GM12878 (cell line): ENCODE results near the gene STK4. TPM values are rescaled to one million over a fixed set of nuclear protein-coding genes. Genes with fewer than 3 reads are reported as not detected.

Experiments used
- ATAC-seq: fragments of 200-7000 bp; cut with Tn5 transposase; 3 replicates; pipeline ENCODE4 v1.9.1; 2020; ENCODE audit warnings: mild to moderate bottlenecking, moderate library complexity
- BruUV-seq: library from RNA; stranded (reverse); fragments of 400-500 nt; replicated peaks from 2 replicates; lab custom pipeline; 2021; lab: Mats Ljungman, UMichigan
- CTCF ChIA-PET: fragments of 300-600 bp; sonication (Branson Sonifier 250); formaldehyde crosslinking; extraction: SDS; loops from one replicate; lab custom pipeline; 2021; ENCODE audit warnings: inconsistent platforms; lab: Yijun Ruan, JAX
- POLR2A ChIA-PET: fragments of 350-600 bp; formaldehyde crosslinking; extraction: SDS; loops from one replicate; lab custom pipeline; 2021; ENCODE audit warnings: inconsistent platforms; lab: Charles Lee
- RAD21 ChIA-PET: fragments of 300-600 bp; sonication (Branson Sonifier 250); formaldehyde crosslinking; loops from one replicate; lab custom pipeline; 2023; ENCODE audit warnings: antibody characterized with exemption; ENCODE audit not compliant: unreplicated experiment; lab: Charles Lee
- SMC1A ChIA-PET: fragments of 300-600 bp; sonication (Branson Sonifier 250); formaldehyde crosslinking; loops from one replicate; lab custom pipeline; 2023; ENCODE audit not compliant: unreplicated experiment, uncharacterized antibody; lab: Charles Lee
- DNase-seq: peaks from one replicate; pipeline ENCODE4 v3.0.0-alpha.2; 2011; ENCODE audit warnings: low read depth, low spot score
- FAIRE-seq: peaks from 3 replicates; lab custom pipeline; 2011; peaks lifted over from hg19 to GRCh38; lab: Jason Lieb, UNC
- H2AFZ ChIP-seq: 2 replicates; pipeline ENCODE4 v1.6.0; 2011; ENCODE audit warnings: low read depth, low read length, control low read depth; ENCODE audit not compliant: control insufficient read depth
- H3K27ac ChIP-seq: 2 replicates; pipeline ENCODE4 v1.5.1; 2011; ENCODE audit warnings: control low read depth; ENCODE audit not compliant: control insufficient read depth, insufficient read depth
- H3K27me3 ChIP-seq, 2 experiments: replicated peaks in 1 of 2; 2 replicates each; pipeline versions ENCODE4 v1.6.0 to v1.6.1; 2011; ENCODE audit warnings: low read length in 1 of 2; ENCODE audit not compliant: control insufficient read depth in 2 of 2, insufficient read depth in 2 of 2
- H3K36me3 ChIP-seq, 2 experiments: 2 replicates each; pipeline ENCODE4 v1.5.1; 2011; ENCODE audit warnings: low read length in 1 of 2; ENCODE audit not compliant: control insufficient read depth in 2 of 2, insufficient read depth in 2 of 2
- H3K4me1 ChIP-seq: 2 replicates; pipeline ENCODE4 v1.6.1; 2011; ENCODE audit warnings: mild to moderate bottlenecking, low read length, moderate library complexity, mixed read lengths; ENCODE audit not compliant: control insufficient read depth, insufficient read depth
- H3K4me2 ChIP-seq: 2 replicates; pipeline ENCODE4 v1.6.0; 2011; ENCODE audit warnings: control low read depth; ENCODE audit not compliant: control insufficient read depth, insufficient read depth
- H3K4me3 ChIP-seq: fragments of 200-600 bp; sonication (generic); 2 replicates; pipeline ENCODE4 v1.5.1; 2016
- H3K79me2 ChIP-seq: 2 replicates; pipeline ENCODE4 v1.6.0; 2011; ENCODE audit warnings: low read length; ENCODE audit not compliant: control insufficient read depth, insufficient read depth
- H3K9ac ChIP-seq: 2 replicates; pipeline ENCODE4 v1.8.0; 2011; ENCODE audit warnings: low read length, control low read depth, mixed read lengths; ENCODE audit not compliant: control insufficient read depth, insufficient read depth
- H3K9me3 ChIP-seq: replicated peaks from 3 replicates; pipeline ENCODE4 v1.5.1; 2011; ENCODE audit warnings: mild to moderate bottlenecking, low read length; ENCODE audit not compliant: control insufficient read depth, insufficient read depth
- H4K20me1 ChIP-seq: 2 replicates; pipeline ENCODE4 v1.6.0; 2011; ENCODE audit not compliant: control insufficient read depth, insufficient read depth
- ATF7 ChIP-seq: fragments of 450-650 bp; IDR thresholded peaks from 2 replicates; pipeline ENCODE4 v1.6.1; 2016; ENCODE audit warnings: low read depth, mild to moderate bottlenecking
- BACH1 ChIP-seq: fragments of 450-650 bp; IDR thresholded peaks from 2 replicates; pipeline ENCODE4 v1.6.1; 2017; ENCODE audit warnings: mild to moderate bottlenecking, borderline replicate concordance
- CHD2 ChIP-seq: IDR thresholded peaks from 2 replicates; pipeline ENCODE4 v1.6.1; 2011; ENCODE audit warnings: low read depth, low read length, improper control_type of control experiment, borderline replicate concordance
- CREB1 ChIP-seq: IDR thresholded peaks from 2 replicates; pipeline ENCODE4 v1.6.1; 2012; ENCODE audit warnings: low read depth, mild to moderate bottlenecking, inconsistent platforms
- DPF2 ChIP-seq: fragments of 450-650 bp; IDR thresholded peaks from 2 replicates; pipeline ENCODE4 v1.6.1; 2017; ENCODE audit warnings: mild to moderate bottlenecking
- JUND ChIP-seq: IDR thresholded peaks from 2 replicates; pipeline ENCODE4 v1.6.1; 2012; ENCODE audit warnings: low read depth, mild to moderate bottlenecking, low read length, improper control_type of control experiment, moderate library complexity
- KLF5 ChIP-seq: fragments of 450-650 bp; IDR thresholded peaks from 2 replicates; pipeline ENCODE4 v1.6.1; 2014; ENCODE audit warnings: mild to moderate bottlenecking; ENCODE audit not compliant: partially characterized antibody
- POLR2AphosphoS5 ChIP-seq: IDR thresholded peaks from 2 replicates; pipeline ENCODE4 v1.6.1; 2011; ENCODE audit warnings: mild to moderate bottlenecking, low read length, inconsistent platforms
- RFX5 ChIP-seq: IDR thresholded peaks from 2 replicates; pipeline ENCODE4 v1.6.1; 2011; ENCODE audit warnings: low read depth, low read length, improper control_type of control experiment
- SIN3A ChIP-seq: IDR thresholded peaks from 2 replicates; pipeline ENCODE4 v1.6.1; 2012; ENCODE audit warnings: low read depth, low read length, improper control_type of control experiment
- SRF ChIP-seq, 2 experiments: IDR thresholded peaks; 2 replicates each; pipeline ENCODE4 v1.6.1; 2011; ENCODE audit warnings: low read depth in 2 of 2, low read length in 2 of 2, mild to moderate bottlenecking in 1 of 2, moderate library complexity in 1 of 2
- STAT1 ChIP-seq: fragments of 450-650 bp; conservative IDR thresholded peaks from 2 replicates; pipeline ENCODE4 v1.6.1; 2014; ENCODE audit warnings: antibody characterized with exemption, mild to moderate bottlenecking
- YBX1 ChIP-seq: fragments of 450-650 bp; IDR thresholded peaks from 2 replicates; pipeline ENCODE4 v1.6.1; 2016; ENCODE audit warnings: antibody characterized with exemption
- ZZZ3 ChIP-seq: IDR thresholded peaks from 2 replicates; pipeline ENCODE4 v1.6.1; 2011; ENCODE audit warnings: low read depth; ENCODE audit not compliant: control insufficient read depth, insufficient read length
- WGBS: methylation state at CpG from one replicate; pipeline ENCODE4 v1.1.6; 2016; ENCODE audit warnings: low lambda C conversion rate; ENCODE audit not compliant: insufficient replicate concordance, insufficient coverage; ENCODE audit errors: missing lambda C conversion rate; 5-methylcytosine and 5-hydroxymethylcytosine counted together
- in situ Hi-C: fragments of 300-500 bp; cut with MboI; formaldehyde crosslinking; loops from 9 replicates; pipeline ENCODE4 v1.14.3; 2018; ENCODE audit warnings: mixed read lengths
- intact Hi-C: fragments of 100-400 bp; cut with micrococcal nuclease; formaldehyde crosslinking; loops from one replicate; pipeline ENCODE4 v1.14.2; 2022; ENCODE audit not compliant: unreplicated experiment
- polyA plus RNA-seq, 11 experiments: library from polyadenylated mRNA; depleted of rRNA in 4 of 11; unstranded in 6 of 11; stranded (reverse) in 5 of 11; fragments of >200 nt; fragmentation: Nextera tagmentation in 4 of 11; fragmentation: Illumina TruSeq in 1 of 11; extraction: Ambion mirVana in 4 of 11; extraction: Trizol in 1 of 11; gene quantifications; 1 replicate in 1 of 11; 2 replicates in 10 of 11; pipeline versions ENCODE4 v1.2.1 to v1.2.3, GENCODE V29; 2011 to 2016; ENCODE audit warnings: inconsistent platforms in 2 of 11, missing spikeins in 2 of 11, low read depth in 1 of 11
- total RNA-seq, 4 experiments: library from RNA; depleted of rRNA in 3 of 4; stranded (reverse); fragments of >200 nt in 3 of 4; fragmentation: Illumina TruSeq in 1 of 4; extraction: Trizol in 1 of 4; gene quantifications; 2 replicates each; pipeline versions ENCODE4 v1.2.1 to v1.2.3, GENCODE V29; 2013 to 2021
- TF ChIP-seq, protein P1 (sequence below): fragments of 450-650 bp; IDR thresholded peaks from 2 replicates; pipeline ENCODE4 v1.6.1; 2016; ENCODE audit warnings: mild to moderate bottlenecking
- TF ChIP-seq, protein P2 (sequence below): IDR thresholded peaks from 2 replicates; pipeline ENCODE4 v1.6.1; 2012; ENCODE audit warnings: improper control_type of control experiment, low read depth, low read length; ENCODE audit not compliant: insufficient replicate concordance

STK4 gene
- total and polyA plus RNA-seq, 10 of the 15 experiments (the other 5 are each of a cell fraction or from before 2014, with no cell fraction given): 24.0 to 135 (median 89.7) TPM

DNA sequence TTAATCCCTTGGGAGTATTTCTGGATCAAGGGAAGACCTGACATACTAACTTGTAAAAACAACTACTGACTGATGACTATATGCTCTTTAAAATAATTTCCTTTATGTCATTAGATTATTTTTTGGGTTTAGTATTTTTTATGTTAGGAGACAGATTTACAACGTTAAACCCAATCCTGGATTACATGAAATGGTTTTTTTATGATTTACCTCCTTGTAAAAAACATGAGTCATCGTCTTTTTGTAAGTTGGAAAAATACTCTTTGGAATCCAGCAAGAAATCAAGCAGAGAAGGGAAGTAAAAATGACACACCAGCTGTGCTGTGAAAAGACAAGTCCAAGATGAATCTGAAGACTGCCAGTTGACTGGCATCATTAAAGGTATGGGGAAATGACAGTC, 6.7 kb downstream of the STK4 start:
- peaks cover 88% of the 10 kb centered on the region for H3K79me2 ChIP-seq
- no peak overlapping the region for H2AFZ ChIP-seq
- peaks cover 3% of the 10 kb centered on the region for H3K4me1 ChIP-seq
- TF ChIP-seq JUND (no peak), SIN3A (no peak), CHD2 (no peak), RFX5 (no peak), YBX1 (no peak), SRF (IDR thresholded peaks at IDR 0.05; ENCODE audit: low read depth in 2 of 2, low read length in 2 of 2) (no peak), POLR2AphosphoS5 (no peak), DPF2 (no peak), ATF7 (no peak), STAT1 (no peak), CREB1 (no peak), BACH1 (no peak), KLF5 (no peak), ZZZ3 (no peak)
- TF ChIP-seq, protein P1, sequence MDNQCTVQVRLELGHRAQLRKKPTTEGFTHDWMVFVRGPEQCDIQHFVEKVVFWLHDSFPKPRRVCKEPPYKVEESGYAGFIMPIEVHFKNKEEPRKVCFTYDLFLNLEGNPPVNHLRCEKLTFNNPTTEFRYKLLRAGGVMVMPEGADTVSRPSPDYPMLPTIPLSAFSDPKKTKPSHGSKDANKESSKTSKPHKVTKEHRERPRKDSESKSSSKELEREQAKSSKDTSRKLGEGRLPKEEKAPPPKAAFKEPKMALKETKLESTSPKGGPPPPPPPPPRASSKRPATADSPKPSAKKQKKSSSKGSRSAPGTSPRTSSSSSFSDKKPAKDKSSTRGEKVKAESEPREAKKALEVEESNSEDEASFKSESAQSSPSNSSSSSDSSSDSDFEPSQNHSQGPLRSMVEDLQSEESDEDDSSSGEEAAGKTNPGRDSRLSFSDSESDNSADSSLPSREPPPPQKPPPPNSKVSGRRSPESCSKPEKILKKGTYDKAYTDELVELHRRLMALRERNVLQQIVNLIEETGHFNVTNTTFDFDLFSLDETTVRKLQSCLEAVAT: no peak
- TF ChIP-seq, protein P2, sequence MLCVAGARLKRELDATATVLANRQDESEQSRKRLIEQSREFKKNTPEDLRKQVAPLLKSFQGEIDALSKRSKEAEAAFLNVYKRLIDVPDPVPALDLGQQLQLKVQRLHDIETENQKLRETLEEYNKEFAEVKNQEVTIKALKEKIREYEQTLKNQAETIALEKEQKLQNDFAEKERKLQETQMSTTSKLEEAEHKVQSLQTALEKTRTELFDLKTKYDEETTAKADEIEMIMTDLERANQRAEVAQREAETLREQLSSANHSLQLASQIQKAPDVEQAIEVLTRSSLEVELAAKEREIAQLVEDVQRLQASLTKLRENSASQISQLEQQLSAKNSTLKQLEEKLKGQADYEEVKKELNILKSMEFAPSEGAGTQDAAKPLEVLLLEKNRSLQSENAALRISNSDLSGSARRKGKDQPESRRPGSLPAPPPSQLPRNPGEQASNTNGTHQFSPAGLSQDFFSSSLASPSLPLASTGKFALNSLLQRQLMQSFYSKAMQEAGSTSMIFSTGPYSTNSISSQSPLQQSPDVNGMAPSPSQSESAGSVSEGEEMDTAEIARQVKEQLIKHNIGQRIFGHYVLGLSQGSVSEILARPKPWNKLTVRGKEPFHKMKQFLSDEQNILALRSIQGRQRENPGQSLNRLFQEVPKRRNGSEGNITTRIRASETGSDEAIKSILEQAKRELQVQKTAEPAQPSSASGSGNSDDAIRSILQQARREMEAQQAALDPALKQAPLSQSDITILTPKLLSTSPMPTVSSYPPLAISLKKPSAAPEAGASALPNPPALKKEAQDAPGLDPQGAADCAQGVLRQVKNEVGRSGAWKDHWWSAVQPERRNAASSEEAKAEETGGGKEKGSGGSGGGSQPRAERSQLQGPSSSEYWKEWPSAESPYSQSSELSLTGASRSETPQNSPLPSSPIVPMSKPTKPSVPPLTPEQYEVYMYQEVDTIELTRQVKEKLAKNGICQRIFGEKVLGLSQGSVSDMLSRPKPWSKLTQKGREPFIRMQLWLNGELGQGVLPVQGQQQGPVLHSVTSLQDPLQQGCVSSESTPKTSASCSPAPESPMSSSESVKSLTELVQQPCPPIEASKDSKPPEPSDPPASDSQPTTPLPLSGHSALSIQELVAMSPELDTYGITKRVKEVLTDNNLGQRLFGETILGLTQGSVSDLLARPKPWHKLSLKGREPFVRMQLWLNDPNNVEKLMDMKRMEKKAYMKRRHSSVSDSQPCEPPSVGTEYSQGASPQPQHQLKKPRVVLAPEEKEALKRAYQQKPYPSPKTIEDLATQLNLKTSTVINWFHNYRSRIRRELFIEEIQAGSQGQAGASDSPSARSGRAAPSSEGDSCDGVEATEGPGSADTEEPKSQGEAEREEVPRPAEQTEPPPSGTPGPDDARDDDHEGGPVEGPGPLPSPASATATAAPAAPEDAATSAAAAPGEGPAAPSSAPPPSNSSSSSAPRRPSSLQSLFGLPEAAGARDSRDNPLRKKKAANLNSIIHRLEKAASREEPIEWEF: no peak
- H3K9ac ChIP-seq: no peak overlapping the region
- ATAC-seq (no peak), FAIRE-seq (no peak), DNase-seq (no peak)
- RAD21 ChIA-PET: interaction anchor here (3.3 kb wide), 1 partner anchor 17 kb away, joined by 14 read pairs; no protein-coding TSS in a partner anchor
- in situ Hi-C loops: no loop called here
- H3K36me3 ChIP-seq: peaks cover 7 to 36% of the 10 kb centered on the region in 2 experiments
- BruUV-seq: no TSS peak
- intact Hi-C loops: no loop called here
- SMC1A ChIA-PET: interaction anchor here (1.6 kb wide), 1 partner anchor 20 kb away, joined by 4 read pairs; no protein-coding TSS in a partner anchor
- POLR2A ChIA-PET: no interaction called here
- 89% methylated on average over 2 of the region's 2 CpGs for WGBS
- peak overlapping the region; percentile 23; the same call in 1 of the 2 replicates for H3K27ac ChIP-seq
- no peaks in the 10 kb centered on the region for H3K9me3 ChIP-seq
- H3K4me3 ChIP-seq: no peak overlapping the region
- H3K27me3 ChIP-seq: no peaks in the 10 kb centered on the region
- CTCF ChIA-PET: interaction anchor here (1.6 to 5.4 kb wide), 2 partner anchors 13 to 122 kb away, joined by 3 to 21 read pairs; partner anchors contain the start of gene TOMM34
- H3K4me2 ChIP-seq: peak overlapping the region; percentile 38; the same call in 1 of the 2 replicates
- no peaks in the 10 kb centered on the region for H4K20me1 ChIP-seq
